HG03095 (cell line): ENCODE results near the gene IER2.
"Not testable (repeated sequence)": the region's sequence is repeated elsewhere in the genome, so short reads cannot be mapped to it uniquely, and the experiment has no call there.

Experiments used
- ATAC-seq: cut with Tn5 transposase; IDR thresholded peaks from one replicate; pipeline ENCODE4 v1.9.1; 2021; ENCODE audit warnings: moderate library complexity; ENCODE audit not compliant: unreplicated experiment

Gene IER2

DNA sequence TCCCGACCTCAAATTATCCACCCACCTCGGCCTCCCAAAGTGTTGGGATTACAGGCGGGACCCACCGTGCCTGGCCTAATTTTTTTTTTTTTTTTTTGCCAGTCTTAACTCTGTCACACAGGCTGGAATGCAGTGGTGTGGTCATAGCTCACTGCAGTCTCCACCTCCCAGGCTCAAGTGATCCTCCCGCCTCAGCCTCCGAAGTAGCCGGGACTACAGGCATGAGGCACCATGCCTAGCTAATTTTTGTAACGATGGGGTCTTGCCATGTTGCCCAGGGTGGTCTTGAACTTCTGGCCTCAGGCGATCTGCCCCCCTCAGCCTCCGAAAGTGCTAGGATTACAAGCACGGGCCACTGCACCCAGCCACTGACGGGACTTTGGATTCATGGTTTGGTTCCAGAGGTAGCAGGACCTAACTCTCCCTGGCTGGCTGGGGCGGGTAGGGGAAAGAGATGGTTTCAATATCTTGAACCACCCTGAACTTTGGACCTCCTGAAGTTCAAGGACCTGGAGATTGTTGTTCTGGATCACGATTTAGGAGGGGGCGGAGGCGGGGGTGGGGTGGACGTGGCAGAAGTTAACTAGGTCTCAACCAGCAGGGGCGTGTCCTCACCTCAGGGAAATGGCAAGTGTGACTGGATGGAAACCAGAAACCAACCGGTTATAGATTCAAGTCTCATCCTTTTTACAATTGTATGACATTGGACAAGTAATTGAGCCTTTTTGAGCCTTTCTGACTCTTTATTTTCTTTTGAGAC is 40.8 kb downstream of the IER2 start:
- ATAC-seq = no peak

- no peak for ATAC-seq
Observed at GRCh38 chr19:13195678-13196077, 45.5 kb downstream of the IER2 start.

GRCh38 chr19:13198634-13199033 is 48.4 kb downstream of the IER2 start:
- ATAC-seq = no peak

- not testable (repeated sequence) for ATAC-seq
Observed at GRCh38 chr19:13202112-13202511, 51.9 kb downstream of the IER2 start.
